GM12872 (cell line): ENCODE data around the gene BACH2.

Experiments used
- CTCF ChIP-seq: IDR thresholded peaks from 3 replicates; pipeline ENCODE4 v1.5.1; 2011; ENCODE audit warnings: low read depth, mild to moderate bottlenecking, low read length, moderate library complexity; ENCODE audit not compliant: insufficient read depth

The BACH2 gene

GRCh38 chr6:90139272-90139817, 157.3 kb downstream of the BACH2 start:
- no peak for TF ChIP-seq CTCF

DNA sequence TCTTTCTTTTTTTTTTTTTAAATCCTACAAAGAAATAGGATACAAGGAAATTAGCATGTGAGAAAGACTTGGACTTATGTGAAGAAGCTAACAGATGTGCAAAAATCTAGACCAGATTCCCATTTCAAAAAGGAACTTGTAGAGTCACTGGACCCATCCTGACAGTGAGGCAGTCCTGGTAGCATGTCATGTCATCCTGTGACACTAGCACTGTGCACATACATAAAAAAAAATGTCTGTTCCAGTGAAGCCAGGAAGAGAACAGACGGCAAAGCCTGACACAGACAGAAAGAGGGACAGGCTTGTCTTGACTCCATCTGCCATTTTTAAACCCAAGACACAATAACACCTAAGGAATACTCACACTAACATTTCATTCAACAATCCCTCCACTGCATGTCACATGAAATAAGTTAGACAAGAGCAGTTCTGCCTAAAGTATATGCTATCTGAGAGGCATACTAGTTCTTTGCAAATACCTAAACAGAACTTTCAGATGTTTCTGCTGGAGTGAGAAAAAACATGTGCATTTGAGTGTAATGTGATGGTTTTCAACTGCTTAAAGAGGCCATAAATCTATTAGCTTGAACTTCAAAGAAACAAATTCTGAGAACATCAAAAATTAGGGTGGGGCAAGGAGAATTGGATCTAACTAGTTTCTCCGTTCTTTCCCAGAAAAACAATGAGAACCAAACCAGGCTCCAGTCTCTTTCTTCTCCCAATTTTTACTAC, 159.6 kb downstream of the BACH2 start:
- TF ChIP-seq CTCF: no peak

GRCh38 chr6:90136176-90136575, 160.5 kb downstream of the BACH2 start:
- TF ChIP-seq CTCF: no peak

GRCh38 chr6:90135667-90136066, 161.0 kb downstream of the BACH2 start:
- TF ChIP-seq CTCF: no peak

- no peak for TF ChIP-seq CTCF
Measured at GRCh38 chr6:90131614-90132423, 164.8 kb downstream of the BACH2 start.

GRCh38 chr6:90131125-90131524, 165.5 kb downstream of the BACH2 start:
- TF ChIP-seq CTCF: no peak

GRCh38 chr6:90127595-90127994, 169.0 kb downstream of the BACH2 start:
- no peak for TF ChIP-seq CTCF
